NCI-H1417 treated with DMSO at 0.1 percent for 48 hours (cell line): ENCODE data around the gene WBP2.

ENCODE experiments used
- DNase-seq: peaks from one replicate; lab custom pipeline; 2025; lab: John Stamatoyannopoulos, UW

Gene WBP2

DNA sequence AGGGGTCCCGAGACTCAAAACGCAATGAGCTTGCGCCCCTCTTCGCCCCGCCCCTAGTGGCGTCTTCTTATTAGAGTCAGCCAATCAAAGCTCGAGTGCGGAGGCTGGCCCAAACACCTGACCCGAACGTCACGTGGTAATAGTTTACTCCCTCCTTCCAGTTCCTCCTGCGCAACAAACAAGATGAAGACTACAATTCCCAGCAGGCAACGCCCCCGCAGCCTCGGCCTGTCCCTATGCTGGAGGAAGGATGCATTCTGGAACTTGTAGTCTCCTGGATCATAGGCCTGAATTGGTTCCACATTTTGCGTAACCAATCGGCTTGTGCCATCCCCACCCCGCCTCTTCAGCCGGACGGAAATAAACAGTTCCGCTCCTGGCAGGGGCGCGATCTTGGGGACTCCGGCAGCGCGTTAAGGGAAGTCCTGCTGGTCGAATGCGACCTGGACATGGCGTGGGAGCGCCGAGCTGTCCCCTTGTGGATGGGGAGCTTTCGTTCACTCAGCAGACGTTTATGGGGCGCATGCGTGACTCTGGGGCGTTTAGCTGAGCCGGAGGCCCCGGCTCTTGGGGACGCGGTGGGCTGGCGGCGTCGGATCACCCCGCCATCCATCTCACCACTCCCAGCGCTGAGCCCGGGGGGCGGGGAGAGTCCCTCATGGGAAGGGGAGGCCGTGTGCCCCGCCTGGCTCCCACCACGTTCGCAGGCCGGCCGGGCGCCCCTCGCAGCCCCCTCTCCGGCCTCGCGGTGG is at the start of gene WBP2:
Gene WBP2, minus strand, starts transcription at position 26 of the 752 bp plus-strand sequence. CDS start 38 bp downstream, outside the sequence.
- DNase-seq = peak; percentile 98

DNA sequence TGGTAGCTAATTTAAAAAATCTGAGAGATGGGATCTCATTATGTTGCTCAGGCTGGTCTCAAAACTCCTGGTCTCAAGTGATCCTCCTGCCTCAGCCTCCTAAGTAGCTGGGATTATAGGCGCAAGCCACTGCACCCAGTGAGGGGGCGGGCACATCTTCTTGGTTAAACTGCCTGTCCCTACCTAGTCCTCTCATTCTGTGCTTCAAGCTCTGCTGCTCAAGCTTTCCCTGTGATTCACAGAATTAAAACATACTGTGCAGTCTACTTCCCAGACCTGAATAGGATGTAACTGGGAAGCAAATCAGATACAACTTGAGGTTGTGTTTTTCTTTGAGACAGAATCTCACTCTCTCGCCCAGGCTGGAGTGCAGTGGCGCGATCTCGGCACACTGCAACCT is 47.3 kb upstream of the WBP2 start:
- no peak for DNase-seq

DNA sequence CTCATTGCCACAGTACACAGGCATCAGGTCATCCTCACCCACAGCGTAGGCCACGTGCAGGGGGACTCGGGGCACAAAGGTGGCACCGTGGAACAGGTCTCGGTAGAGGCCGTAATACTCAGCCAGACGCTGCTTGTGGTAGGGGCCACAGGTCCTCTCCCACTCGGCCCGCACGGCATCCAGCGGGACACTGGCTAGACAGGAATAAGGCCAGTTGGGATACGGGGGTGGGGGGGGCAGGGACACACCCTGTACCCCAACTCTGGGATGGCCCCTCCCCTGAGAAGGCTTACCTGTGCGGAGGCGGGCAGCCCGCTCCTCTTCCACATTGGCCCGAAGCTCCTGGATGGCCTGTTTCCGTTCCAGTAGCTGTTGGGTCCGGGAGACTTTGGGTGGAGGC is 46.6 kb upstream of the WBP2 start:
- DNase-seq = no peak

DNA sequence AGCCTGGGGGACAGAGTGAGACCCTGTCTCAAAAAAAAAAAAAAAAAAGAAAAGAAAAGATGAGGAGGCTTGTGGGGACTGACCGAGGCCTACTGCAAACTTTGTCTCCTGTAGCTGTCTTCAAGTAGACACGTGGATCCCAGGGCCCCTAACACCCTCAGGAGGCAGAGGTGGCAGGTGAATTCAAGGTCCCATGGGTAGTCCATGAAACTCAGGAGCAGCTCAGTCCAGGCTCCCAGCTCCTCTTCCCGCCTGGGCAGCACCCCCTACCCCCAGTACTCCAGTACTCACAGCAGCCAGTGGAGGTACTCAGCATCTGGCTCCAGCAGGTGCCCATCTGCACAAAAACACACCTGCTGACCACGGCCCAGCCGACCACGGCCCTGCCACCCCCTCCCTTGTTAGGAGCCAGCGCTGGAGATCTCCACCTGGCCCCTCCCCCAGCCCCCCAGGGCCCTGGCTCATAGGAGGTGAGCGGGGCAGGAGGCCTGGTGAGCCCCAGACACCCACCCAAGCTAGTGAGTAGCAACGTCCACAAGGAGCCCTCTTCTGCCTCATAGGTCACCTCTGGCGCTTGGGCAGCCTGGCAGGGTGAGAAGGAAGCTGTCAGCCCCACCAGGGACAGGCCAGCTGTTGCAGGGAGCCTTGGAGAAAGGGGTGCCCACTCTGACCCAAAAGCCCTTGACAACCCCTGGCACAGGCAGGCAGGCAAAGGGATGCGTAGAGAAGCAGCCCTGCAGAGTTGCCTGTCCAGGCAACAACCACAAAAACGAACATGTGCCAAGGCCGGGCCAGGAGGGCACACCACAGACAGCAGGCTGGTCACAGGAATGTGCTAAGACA is 45.8 kb upstream of the WBP2 start:
- DNase-seq = no peak

DNA sequence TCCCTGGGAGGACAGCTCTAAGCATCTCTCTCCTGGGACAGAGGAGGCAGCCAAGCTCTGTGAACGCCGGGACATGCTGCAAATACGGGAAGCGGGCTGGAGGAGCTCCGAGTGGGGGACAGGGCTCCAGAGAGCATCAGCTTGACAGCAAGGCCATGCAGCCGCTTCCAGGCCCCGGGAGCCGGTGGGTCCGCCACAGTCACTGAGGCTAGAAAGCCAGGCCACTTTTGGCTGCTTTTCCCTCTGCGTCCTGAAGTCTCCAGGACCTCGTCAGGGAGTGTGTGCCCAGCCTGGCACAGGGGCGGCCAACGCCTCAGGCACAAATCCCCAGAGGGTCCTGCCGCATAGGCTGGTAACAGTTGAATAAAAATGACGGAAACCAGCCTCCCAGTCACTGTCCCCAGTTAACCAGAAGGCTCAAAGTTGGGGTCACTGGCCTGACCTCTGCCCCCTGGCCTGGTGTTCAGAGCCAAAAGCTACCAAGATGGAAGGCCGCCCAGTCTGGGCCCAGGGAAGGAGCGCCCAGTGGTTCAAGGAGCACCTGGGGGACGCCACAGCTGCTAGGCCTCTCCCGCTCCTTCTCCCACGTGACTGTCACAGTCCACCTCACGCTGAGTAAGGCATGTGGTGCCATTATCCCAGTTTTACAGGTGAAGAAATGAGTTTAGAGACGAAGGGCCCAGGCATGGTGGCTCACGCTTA is 44.8 kb upstream of the WBP2 start:
- DNase-seq = no peak

DNA sequence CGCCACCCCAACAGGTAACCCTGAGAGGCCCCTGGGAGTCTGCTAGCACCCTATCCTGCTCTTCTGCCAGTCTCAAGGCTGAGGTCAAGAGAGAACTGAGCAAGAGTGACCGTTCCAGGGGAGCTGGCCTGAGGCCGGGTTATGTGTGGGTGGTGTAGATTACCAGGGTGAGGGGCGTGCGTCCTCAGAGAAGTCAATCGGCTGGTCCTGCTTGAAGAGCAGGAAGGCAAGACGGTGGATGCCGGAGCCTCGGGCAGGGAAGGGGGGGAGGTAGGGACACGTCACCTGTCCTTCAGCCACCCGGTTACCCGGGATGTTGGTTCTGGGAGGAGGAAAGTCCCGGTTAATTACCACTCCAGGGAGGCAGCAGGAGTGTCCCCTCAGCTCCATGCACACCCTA is 44.2 kb upstream of the WBP2 start:
- no peak for DNase-seq

DNA sequence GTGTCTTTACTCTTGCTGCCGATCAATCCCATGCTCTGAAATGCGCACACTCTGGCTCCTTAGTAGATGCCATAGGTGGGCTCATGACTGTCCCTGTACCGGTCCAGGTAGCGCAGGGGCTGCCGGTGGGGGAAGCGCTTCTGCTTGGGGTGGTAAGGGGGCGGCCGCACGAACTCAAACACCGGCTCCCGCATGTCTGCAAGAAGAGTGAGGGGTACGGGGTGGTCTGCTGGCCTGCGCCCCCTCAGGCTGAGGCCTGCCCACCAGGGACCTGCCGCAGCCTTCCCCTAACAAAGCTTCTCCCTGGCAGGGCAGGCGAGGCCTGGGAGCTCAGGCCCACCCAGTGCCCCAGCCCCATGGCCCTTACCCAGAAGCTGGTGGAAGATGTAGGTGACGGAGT is 43.7 kb upstream of the WBP2 start:
- no peak for DNase-seq

DNA sequence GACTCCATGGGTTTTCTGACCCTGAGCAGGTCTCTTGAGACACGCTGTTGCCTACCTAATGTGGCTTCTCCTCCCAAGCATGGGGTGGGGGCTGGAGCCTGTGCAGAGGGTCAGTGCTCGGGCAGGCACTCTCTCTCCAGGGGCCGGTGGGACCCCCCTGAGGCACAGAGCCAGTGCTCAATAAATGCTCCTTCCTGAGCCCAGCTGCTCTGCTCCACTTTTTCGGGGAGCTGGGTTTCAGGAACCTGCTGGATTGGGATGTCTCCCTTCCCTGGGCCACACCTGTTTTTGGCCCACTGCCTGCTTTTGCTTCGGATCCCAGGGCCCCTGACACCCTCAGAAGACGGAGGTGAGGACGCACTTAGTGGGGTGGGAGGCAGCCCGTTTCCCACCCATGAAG is 42.9 kb upstream of the WBP2 start:
- no peak for DNase-seq

DNA sequence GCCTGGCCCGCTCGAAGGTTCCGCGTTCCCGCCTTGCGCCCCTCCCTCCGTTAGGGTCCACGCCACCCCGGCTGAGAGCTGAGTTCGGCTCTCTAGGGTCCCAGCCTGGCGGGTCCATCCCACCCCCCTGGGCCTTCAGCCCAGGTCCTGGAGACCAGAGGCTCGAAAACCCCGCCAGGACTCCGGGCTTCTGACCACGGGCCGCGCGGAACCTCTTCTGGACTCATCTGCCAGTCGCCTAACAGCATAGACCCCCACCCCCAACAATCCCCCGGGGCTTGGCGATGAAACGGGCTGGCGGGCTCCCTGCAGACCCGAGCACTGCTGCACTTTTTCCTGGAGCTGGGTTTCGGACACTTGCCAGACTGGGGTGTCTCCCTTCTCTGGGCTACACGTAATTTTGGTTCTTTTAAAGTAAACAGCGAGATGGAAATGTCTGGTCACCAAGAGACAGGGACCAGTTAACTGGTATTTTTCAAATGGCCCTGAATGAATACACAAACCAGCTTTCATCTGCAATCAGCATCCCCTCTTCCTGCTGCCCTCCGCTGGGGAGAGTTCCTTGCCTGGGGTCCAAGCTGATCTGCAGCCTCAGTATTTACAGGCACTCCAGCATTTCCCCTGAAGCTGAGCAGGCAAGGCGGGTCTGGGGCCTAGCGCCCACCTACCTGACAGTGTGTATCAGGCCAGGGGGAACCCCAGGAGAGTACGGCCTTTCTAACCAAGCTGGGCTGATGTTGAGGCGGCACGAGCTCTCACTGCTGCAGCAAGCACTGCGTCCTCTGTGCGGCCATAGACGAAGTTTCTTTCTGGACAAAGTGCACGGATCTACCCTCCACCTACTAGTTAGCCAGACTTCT is 42.3 kb upstream of the WBP2 start:
- no peak for DNase-seq

DNA sequence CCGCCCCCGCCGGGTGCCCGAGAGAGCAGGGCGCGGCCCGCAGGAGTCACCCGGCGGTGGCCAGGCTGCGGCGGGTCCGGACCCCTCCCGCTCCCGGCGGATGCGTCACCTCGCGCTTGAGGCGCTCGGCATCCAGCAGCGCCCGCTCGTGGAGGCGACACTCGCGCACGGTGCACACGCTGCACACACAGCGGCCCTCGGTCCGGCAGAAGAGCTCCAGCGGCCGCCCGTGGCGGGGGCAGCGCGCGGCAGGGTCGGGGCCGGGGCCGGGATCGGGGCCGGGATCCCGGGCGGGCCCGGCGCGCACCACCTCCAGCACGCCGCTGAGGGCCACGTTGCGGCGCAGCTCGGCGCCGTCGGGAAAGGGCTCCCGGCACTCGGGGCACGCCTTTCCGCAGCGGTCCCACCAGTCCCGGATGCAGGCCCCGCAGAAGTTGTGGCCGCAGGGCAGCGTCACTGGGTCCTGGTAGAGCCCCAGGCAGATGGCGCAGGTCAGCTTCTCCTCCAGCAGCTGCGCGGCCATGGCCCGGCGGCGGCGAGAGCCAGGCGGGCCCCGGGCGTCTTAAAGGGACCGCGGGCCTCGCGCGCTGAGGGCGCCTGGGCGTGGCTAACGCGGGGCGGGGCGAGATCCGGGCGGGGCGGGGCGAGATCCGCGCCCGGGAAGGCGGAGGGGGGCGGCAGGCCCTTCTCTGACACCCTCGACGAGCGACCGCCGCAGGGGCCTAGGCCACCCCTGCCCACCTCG is 41.5 kb upstream of the WBP2 start, which contains the start of gene TRIM65:
Gene TRIM65, minus strand, starts transcription at position 537 of the 745 bp plus-strand sequence. Its CDS starts 14 bp downstream, at position 523.
- peak; percentile 41 for DNase-seq

DNA sequence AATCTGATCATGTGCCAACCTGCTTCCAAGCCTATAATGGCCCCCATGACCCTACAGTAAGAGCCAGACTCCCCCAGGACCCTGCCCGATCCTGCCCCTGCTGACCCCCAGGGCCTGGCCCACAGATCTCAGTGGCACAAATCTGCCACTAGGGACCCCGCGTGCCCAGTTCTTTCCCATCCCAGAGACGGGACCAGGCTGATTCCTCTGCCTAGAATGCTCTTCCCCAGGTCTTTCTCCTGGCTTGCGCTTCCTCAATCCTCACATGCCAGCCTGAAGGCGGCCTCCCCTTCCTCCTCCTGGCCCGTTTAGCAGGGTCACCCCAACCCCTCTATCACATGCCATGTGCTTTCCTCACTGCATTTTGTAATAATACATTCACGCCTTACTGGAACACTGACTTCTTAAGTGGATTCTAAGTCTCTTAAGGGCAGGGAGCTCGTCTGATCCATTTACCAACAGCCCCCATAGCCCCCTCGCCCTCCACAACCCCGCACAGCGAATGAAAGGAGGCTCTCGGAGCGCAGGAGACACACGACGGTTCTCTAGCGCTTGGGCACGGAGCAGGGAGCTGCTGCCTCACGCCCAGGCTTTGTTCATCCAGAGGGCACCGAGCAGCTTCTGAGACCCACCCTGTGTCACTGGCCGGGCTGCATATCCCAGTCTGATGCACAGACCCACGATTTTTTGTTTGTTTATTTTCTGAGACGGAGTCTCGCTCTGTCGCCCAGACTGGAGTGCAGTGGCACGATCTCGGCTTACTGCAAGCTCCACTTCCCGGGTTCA is 40.4 kb upstream of the WBP2 start:
- DNase-seq = no peak

DNA sequence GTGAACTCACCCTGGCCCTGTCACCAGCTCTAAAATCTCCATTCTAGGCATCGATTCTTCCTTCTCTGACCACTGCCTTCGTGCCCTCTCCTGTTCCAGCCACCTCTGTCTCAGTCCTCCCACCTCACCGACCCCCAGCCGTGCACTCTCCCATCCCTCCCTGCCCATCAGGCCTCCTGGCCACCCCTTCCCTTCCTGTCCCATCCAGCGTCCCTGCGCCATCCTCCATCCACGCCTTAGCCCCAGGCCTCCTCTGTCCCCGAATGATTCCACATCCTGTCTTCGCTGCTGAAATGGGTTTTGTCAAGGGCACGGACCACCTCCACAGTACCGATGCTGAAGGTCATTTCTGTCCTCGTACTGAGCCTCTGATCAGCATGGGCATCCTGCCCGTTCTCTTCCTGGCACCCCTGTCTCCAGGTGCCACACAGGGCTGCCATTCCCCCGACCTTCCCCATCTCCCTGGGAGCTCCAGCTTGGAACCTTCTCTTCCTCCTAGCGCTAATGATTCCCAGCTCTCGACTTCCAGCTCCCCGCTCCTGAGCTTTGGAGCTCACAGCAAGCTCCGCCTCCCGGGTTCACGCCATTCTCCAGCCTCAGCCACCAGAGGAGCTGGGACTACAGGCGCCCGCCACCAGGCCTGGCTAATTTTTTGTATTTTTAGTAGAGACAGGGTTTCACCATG is 39.1 kb upstream of the WBP2 start:
- DNase-seq = no peak

DNA sequence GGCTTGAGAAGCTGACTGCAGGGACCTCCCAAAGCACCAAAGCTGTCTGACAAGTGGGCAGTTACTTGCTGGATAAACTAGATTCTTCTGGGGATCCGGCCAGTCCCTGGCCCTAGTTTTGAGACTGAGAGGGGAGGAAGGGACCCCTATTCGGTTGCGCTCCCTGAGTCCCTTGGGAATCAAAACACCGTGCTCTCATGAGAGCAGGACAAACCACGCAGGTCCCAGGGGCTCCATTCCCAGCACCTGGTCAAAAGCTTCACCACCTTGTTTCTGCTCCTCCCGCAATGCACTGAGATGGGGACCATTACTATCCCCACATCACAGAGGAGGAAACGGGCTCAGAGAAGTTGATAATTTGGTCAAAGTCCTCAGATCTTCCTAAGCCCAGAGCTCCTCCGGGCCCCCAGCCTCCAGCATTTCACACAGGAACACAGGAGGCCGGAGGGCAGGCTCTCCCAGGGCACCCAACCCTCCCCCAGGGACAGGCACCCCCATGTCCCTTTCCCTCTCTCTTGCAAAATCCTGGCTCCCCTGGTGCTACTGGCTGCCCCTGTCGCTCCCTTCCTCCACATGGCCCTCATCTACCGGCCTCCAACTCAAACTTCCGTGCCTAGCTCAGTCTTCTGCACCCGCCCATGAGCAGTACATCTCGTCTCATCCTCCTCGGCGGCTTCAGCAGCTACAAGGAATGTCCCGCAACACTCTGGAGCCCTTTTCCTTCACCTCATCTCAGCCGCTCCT is 38.3 kb upstream of the WBP2 start:
- DNase-seq = no peak

DNA sequence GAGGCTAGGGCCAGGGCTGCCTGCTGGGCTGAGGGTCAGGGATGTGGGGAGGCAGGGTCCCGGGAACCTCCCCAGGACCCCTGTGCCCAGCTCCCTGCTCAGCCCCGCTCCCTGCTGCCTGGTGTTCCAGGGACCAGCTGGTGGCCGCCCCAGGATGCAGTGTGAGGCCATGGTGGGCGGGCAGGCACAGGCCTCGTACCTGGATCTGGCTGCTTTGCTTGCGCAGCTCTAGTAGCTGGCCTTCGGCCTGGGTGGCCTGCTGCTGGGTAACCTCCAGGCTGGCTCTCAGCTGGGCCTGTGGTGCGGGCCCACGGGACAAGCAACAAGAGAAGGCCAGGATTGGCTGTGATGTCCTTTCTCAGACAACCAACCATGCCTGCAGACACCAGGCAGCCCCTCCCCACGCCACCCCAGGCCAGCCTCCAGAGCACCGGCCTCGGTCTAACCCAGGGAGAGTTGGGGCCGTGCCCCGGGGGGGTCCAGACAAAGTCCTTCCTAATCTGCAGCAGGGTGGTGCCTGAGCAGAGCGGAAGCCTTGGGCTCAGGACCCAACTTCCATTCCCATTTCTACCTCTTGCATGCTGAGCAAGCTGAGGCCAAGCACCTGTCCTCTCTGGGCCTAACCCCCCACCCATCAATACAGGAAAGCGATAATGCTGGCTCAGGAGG is 37.6 kb upstream of the WBP2 start:
- no peak for DNase-seq

DNA sequence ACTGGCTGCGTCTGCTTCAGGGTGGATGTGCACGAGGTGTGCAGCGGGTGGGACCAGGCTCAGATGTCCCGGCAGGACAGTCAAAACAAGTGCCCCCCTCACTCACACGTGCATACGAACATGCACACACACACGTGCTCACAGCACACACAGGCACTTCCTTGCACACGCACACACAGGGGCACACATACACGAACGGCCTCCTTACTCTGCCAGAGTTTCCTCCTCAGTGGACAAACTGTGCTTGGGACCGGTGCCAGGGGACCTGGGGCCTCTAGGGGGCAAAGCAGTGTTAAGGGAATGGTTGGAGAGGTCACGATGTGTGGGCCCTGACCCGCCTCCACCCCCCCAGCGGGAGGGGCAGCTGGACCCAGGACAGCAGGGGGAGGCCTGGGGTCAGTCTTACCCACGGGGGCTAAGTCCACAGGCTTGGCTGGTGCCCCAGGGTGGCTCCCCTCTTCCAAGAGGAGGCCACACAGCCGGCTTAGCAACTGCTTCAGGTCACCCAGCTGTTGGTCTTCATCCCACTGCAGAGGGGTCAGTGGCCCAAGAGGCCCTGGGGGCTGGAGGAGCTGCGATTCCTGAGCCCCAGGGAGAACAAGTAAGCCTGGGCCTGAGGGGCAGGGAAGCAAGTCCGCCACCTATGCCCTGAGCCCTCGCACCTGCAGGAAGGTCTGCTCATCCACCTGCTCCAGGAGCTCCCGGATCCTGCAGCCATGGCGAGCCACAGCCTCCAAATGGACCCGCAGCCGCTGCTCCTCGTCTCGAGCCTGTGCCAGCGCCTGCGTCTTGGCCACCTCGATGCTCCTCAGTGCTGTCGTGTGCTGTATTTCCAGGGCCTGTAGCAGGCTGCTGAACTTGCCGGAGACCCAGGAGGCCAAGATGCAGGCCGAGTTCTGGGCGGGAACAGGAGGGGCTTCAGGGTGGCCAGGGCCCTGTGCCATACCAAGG is 36.7 kb upstream of the WBP2 start:
- DNase-seq = no peak

DNA sequence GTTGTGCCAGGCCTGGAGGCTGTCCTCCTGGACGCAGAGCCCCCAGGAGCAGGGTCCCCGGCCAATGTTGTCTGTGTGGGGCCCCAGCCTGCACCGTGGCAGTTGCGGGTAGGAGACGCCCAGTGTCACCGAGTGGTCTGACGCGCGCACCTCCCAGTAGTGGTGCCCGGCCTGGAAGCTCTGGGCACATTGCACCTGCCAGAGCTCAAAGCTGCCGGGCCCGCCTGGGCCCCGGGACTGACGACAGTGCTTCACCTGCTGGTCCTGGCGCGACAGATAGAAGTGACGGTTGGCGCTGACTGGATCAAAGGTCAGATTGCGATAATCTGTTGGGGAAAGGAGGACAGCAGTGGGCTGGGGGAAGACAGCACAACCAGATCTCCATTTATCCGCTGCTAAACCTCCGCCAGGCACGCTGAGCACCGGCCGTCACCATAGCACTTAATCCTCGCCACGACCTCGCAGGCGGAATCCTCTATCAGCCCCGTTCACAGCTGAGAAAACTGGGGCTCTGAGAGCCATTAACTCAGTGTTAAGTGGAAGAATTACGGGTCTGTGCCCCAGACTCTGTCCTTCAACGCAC is 36.0 kb upstream of the WBP2 start:
- DNase-seq = no peak

DNA sequence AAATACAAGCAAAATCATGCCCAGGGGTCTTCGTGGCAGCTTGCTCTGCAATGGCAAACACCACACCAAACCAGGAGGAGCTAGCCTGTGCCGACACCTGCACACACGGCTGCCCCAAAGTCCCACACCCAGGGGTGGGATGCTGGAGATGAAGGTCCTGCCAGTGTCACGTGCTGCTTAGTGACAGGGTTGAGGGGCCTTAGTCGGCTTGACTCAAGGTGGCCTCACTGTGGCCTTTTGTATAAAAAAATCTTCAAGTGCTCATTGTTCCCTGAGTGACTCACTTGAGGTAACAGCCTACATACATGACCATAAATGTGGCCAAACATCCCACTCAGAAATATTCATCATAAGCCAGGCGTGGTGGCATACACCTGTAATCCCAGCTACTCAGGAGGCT is 34.3 kb upstream of the WBP2 start:
- DNase-seq = no peak
